Kidney (tissue), 14 donors: ENCODE measurements around the gene MPPED1. TPM values are rescaled to one million over a fixed set of nuclear protein-coding genes. Genes with fewer than 3 reads are reported as not detected.

ENCODE experiments used
- DNase-seq, 5 donors: peaks; one replicate each; pipeline ENCODE4 v3.0.0-alpha.2; 2013 to 2020
- FAIRE-seq: peaks from 2 replicates; lab custom pipeline; 2012; peaks lifted over from hg19 to GRCh38; lab: Jason Lieb, UNC
- H3K27ac ChIP-seq, 2 donors: one replicate each; pipeline ENCODE4 v1.7.0; 2013; ENCODE audit warnings: low read depth in 2 of 2, low read length in 2 of 2, inconsistent platforms in 1 of 2
- H3K27me3 ChIP-seq: one replicate; pipeline ENCODE4 v1.7.1; 2013; ENCODE audit warnings: low read length, inconsistent platforms; ENCODE audit not compliant: control insufficient read depth, insufficient read depth
- H3K36me3 ChIP-seq, 3 donors: one replicate each; pipeline versions ENCODE4 v1.7.0 to v1.7.1; 2013; ENCODE audit warnings: low read length in 3 of 3, control low read depth in 1 of 3, inconsistent platforms in 1 of 3; ENCODE audit not compliant: insufficient read depth in 3 of 3, control insufficient read depth in 2 of 3
- H3K4me1 ChIP-seq, 3 donors: one replicate each; pipeline versions ENCODE4 v1.7.0 to v1.7.1; 2013; ENCODE audit warnings: low read length in 3 of 3, inconsistent platforms in 1 of 3, low read depth in 1 of 3; ENCODE audit not compliant: control insufficient read depth in 2 of 3, insufficient read depth in 2 of 3
- H3K4me3 ChIP-seq, 3 donors: one replicate each; pipeline versions ENCODE4 v1.7.0 to v1.8.1; 2013; ENCODE audit warnings: low read length in 3 of 3, control low read depth in 1 of 3, inconsistent platforms in 1 of 3
- H3K9ac ChIP-seq, 3 donors: one replicate each; pipeline versions ENCODE4 v1.7.0 to v1.7.1; 2013; ENCODE audit warnings: low read length in 3 of 3, control low read depth in 1 of 3, inconsistent platforms in 1 of 3
- H3K9me3 ChIP-seq, 3 donors: one replicate each; pipeline versions ENCODE4 v1.7.0 to v1.7.1; 2013; ENCODE audit warnings: low read length in 3 of 3, control low read depth in 1 of 3, inconsistent platforms in 1 of 3; ENCODE audit not compliant: control insufficient read depth in 2 of 3, insufficient read depth in 1 of 3
- CTCF ChIP-seq: IDR thresholded peaks from 3 replicates; pipeline ENCODE4 v1.5.1; 2012; ENCODE audit warnings: mild to moderate bottlenecking, moderate library complexity, borderline replicate concordance; ENCODE audit not compliant: insufficient read depth; ENCODE audit errors: extremely low read depth
- intact Hi-C: fragments of 100-400 bp; cut with DNase I; formaldehyde crosslinking; loops from one replicate; pipeline ENCODE4 v1.11.1; 2022
- polyA plus RNA-seq: library from polyadenylated mRNA; stranded (reverse); fragments of 350-450 nt; fragmentation: Illumina TruSeq; extraction: RNeasy Lipid Tissue Mini Kit (QIAGEN cat#74804); gene quantifications from one replicate; pipeline ENCODE4 v1.2.3, GENCODE V29; 2014; ENCODE audit warnings: low read depth, low replicate concordance; ENCODE audit not compliant: insufficient read depth
- total RNA-seq: library from RNA; stranded (reverse); fragmentation: NEBNext Ultra II Directional; extraction: Animal tissue kit (Norgen Biotek cat#: 25700); gene quantifications from one replicate; pipeline ENCODE4 v1.2.1, GENCODE V29; 2021
- donor health status: control.
- donor health status: control.
- donor health status: control.
- donor health status: control.
- donor health status: control.
- donor health status: DM: yes; HTN: yes; CAD: no.
- donor health status: Normal renal cell carcinoma (clear cell type).

Gene MPPED1
- total and polyA plus RNA-seq, 2 donors from 2014 or later, result not detected

- Histone ChIP-seq H3K4me3 (no peak overlapping the region), H3K27ac (no peak overlapping the region), H3K4me1 (no peaks in the 10 kb centered on the region), H3K36me3 (no peaks in the 10 kb centered on the region), H3K9me3 (no peaks in the 10 kb centered on the region), H3K9ac (no peak overlapping the region), H3K27me3 (no peaks in the 10 kb centered on the region)
- TF ChIP-seq CTCF, result no peak
- intact Hi-C loops, result no loop called here
- FAIRE-seq, result no peak
- peak in 1 of 5 donors; percentile 42 for DNase-seq
Measured at GRCh38 chr22:43421914-43422615, 10.3 kb downstream of the MPPED1 start.

DNA sequence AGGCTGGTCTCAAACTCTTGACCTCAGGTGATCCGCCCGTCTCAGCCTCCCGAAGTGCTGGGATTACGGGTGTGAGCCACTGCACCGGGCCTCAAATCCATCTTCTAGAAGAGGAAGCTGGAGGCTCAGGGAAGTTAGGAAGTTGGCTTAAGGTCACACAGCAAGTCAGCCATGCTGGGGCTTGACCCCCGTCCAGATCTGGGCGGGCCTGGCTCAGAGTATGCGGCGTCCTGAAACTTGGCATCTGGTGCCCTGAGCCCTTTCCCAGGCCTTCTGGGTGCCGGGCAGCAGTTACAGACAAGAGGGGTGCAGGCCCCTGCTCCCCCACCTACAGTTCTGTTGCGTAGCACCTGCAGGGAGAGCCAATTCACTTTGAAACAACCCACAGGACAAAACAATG lies 11.2 kb downstream of the MPPED1 start:
- no peak for TF ChIP-seq CTCF
- Histone ChIP-seq H3K4me3 (no peak overlapping the region), H3K27ac (no peak overlapping the region), H3K4me1 (no peaks in the 10 kb centered on the region), H3K27me3 (no peaks in the 10 kb centered on the region), H3K9ac (no peak overlapping the region), H3K36me3 (no peaks in the 10 kb centered on the region), H3K9me3 (no peaks in the 10 kb centered on the region)
- intact Hi-C loops, result no loop called here
- no peak for FAIRE-seq
- peak in 1 of 5 donors; percentile 24 for DNase-seq

GRCh38 chr22:43424201-43424600 lies 12.4 kb downstream of the MPPED1 start:
- Histone ChIP-seq H3K9ac (no peak overlapping the region), H3K27ac (no peak overlapping the region), H3K9me3 (no peaks in the 10 kb centered on the region), H3K27me3 (no peaks in the 10 kb centered on the region), H3K4me1 (no peaks in the 10 kb centered on the region), H3K36me3 (no peaks in the 10 kb centered on the region), H3K4me3 (no peak overlapping the region)
- intact Hi-C loops, result no loop called here
- no peak for TF ChIP-seq CTCF
- FAIRE-seq (no peak), DNase-seq (peak in 1 of 5 donors; percentile 35)
